Stimulated activated CD4-positive, alpha-beta T cell treated with anti-CD3 and anti-CD28 coated beads, Interleukin-4, amount 100 ng/mL, for 1 hour (primary cell): ENCODE data around the gene MGAT3.

Experiments
- DNase-seq: peaks from one replicate; pipeline ENCODE4 v3.0.0-alpha.2; 2020

The MGAT3 gene

DNA sequence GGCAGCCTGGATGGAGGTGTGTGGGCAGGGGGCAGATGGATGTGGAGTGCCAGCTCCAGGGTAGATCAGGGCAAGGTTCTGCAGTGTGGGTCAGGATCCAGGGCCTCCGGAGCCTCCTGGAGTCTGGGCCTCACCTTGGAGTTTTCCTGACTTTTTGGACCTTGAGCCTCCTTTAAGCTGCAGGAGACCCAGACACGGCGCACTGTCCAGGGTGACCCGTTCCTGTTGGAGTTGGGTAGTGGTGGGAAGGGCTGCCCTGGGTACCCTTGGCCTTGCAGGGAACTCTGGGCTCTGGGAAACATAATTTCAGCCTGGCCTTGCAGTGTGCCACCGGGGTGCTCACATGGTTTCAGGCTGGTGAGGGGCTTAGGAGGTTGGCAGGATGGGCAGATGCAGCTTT, 17.0 kb downstream of the MGAT3 start:
- DNase-seq = no peak

DNA sequence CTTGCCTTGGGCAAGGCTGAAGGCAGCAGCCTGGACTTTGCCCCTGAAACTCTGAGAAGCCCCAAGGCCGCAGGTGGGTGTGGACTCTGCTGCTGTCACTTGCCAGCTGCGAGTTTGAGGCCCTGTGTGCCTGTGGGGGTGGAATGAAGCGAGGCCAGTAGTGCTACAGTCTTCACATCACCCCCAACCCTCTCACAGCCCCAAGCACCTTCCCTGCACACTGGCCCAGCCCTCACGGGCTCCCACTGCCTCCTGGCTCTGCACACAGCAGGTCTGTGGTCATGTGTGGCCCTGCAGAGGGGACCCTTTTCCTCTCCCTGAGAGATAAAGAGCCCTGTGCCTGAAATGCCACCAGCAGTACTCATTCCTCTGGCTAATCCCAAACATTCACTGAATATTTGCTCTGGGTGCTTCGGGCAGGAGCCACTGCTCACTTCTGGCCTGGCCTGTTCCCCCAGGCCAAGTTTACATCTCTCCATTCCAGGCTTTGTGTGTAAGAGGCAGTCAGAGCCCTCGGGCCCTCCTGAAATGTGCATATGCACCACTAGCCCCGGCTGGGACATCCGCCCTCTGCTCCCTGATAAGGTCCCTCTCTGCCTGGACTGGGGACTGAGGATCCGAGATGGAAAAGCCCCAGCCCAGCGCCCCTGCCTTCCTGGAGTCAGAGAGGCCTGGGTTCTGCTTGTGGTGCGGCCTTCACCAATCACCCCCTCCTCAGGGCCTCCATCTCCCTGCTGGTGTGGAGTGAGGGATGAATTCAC, 17.7 kb downstream of the MGAT3 start:
- DNase-seq = no peak

DNA sequence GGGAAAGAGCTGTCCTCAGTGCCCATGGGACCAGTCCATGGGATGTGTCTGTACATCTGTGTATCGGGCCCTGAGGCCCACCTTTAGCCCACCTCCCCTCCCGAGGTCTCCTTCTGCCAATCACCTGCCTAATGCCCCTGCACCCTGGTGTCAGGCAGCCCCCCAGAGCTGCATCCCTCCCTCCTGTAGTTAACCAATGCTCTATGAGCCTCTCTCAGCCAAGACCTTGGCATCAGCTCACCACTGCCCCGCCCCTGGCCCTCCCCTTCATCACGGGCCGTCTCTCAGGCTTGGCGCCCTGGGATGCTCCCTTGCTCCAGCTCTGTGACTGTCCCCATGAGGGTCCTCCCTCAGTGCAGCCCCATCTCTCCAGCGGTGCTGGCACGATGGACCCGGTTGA, 18.5 kb downstream of the MGAT3 start:
- DNase-seq = no peak

GRCh38 chr22:39475902-39476301, 19.1 kb downstream of the MGAT3 start:
- DNase-seq = no peak

GRCh38 chr22:39476664-39477063, 19.9 kb downstream of the MGAT3 start:
- no peak for DNase-seq

GRCh38 chr22:39477542-39477941, 20.7 kb downstream of the MGAT3 start:
- DNase-seq = no peak

DNA sequence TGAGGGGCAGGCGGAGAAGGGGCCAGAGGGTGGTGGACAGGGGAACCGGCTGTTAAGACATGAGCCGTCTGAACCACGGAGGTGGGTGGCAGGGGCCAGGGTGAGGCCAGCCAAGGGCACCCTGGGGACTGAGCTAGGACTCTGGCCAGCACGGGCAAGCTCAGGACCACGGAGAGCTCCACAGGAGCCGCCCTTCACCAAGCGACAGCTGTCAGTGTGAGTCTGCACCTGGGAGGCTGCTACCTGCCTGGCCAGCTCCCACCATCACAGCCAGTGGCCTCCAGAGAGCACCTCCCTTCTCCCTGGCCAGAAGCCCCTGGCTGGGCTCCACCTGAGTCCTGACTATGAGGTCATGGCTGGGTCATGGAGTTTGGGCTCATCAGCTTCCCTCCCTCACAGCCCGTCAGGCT, 21.6 kb downstream of the MGAT3 start:
- no peak for DNase-seq

- no peak for DNase-seq
Measured at GRCh38 chr22:39479254-39479653, 22.4 kb downstream of the MGAT3 start.

DNA sequence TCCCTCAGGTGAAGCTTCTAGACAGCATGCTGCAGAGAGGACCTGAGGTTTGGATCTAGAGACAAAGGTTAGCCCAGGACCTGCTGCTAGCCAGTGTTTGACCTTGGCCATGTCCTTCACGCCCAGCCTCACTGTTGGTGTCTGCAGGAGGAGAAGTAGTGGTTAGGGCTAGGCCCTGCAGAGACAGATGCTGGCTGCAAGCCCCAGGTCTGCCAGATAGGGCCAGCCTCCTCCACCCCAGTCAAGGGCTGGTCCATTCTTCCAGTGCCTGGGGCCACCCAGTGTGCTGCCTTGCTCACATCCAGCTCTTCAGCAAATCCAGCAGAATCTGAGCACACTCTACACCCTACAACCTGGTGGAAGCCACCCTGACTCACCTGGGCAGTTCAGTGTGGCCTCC, 23.7 kb downstream of the MGAT3 start:
- DNase-seq = no peak

DNA sequence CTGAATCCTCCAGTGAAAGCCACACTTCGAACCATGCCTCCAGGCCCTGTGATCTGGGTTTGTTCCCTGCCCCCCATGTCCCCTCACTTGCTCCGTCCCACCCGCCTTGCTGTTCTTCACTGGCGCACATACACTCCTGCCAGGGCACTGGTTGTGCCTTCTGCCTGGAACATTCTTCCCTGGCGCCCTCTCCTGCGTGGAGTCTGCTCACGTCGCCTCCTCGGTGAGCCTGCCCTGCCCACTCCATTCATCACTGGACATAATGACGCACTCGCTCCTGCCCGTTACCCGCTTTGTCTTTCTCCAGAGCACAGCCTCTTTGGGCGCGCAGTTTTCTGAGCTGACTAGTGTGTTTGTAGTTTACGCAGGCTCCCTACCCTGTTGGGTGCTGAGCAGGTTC, 24.2 kb downstream of the MGAT3 start:
- no peak for DNase-seq

DNA sequence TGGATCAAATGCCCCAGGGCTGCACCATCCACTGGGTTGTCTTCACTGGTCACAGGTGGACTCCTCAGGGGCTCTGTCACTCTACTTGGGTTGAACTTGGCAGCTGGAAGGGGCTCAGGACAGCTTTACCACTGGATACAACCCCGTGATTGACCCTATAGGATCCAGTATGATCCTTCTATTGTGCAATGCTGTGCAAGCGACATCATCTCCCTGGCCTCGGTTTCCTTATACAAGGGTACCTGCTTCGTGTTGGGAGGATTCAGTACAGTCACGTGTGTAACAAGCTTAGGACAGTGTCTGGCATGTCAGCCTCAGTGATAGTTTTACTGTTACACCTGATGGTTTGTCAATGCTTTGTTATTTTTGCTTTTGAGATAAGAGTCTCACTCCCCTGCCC, 24.8 kb downstream of the MGAT3 start:
- no peak for DNase-seq

GRCh38 chr22:39482768-39483167, 26.0 kb downstream of the MGAT3 start:
- DNase-seq = no peak

- DNase-seq = no peak
Measured at GRCh38 chr22:39486951-39487825, 30.4 kb downstream of the MGAT3 start.

- DNase-seq = no peak
Measured at GRCh38 chr22:39487826-39488520, 31.2 kb downstream of the MGAT3 start.

DNA sequence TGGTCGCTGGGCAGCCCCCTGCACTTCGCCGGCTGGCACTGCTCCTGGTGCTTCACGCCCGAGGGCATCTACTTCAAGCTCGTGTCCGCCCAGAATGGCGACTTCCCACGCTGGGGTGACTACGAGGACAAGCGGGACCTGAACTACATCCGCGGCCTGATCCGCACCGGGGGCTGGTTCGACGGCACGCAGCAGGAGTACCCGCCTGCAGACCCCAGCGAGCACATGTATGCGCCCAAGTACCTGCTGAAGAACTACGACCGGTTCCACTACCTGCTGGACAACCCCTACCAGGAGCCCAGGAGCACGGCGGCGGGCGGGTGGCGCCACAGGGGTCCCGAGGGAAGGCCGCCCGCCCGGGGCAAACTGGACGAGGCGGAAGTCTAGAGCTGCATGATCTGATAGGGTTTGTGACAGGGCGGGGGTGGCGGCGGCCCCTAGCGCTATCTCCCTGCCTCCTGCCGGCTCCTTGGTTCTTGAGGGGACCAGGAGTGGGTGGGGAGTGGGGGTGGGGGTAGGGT, 31.8 kb downstream of the MGAT3 start:
- DNase-seq = no peak

DNA sequence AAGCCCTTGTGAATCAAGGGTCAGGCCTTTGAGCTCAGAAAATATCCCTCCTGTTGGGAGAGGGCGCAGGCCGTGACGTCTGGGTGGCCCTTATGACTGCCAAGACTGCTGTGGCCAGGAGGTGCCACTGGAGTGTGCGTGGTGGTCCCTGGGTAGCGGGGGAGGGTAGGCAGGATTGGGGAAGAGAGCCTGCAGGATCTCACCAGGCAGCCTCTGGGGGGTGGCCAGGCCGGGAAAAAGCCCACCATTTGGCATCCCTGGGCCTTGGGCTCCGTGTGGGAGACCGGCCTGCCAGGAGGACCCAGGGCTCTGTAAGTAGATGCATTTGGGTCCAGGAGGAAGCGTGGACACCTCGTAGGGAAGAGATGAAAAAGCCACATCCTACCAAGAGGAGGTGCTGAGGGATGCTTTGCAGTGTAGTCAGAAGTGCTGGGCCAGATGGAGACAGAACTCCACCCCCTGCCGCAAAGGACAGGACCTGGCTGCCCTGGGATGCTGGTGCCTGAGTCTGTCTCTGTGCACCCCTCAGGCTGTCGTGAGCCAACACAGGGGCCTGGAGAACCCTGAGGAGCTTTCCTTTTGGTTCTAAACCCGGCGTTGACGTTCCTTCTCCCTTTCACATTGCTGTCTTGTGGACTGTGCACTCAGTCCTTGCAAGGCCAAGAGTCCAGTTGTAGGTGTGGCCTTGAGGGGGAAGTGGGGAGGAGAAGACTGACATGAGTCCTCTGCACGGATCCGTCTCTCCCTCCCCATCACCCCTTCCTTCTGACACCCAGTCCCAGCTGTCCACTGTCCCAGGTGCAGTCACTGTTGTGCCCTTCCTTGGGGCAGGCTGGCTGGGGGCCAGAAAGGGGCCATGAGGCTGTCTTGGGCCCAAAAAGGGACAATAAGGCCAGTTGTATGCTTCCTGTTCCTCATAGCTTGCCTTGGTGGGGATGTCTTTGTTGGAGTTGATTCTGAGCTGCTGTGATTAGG, 32.6 kb downstream of the MGAT3 start:
- DNase-seq = no peak

- peak; percentile 81 for DNase-seq
Measured at GRCh38 chr22:39490135-39490798, 33.5 kb downstream of the MGAT3 start.

- no peak for DNase-seq
Measured at GRCh38 chr22:39490966-39491680, 34.3 kb downstream of the MGAT3 start.

GRCh38 chr22:39491696-39492095, 34.9 kb downstream of the MGAT3 start:
- no peak for DNase-seq

GRCh38 chr22:39492186-39492585, 35.4 kb downstream of the MGAT3 start:
- no peak for DNase-seq

GRCh38 chr22:39493759-39494158, 36.9 kb downstream of the MGAT3 start:
- DNase-seq = no peak
